Thyroid gland (tissue), 4 donors: ENCODE measurements around the gene ABCC3.

Experiments
- CTCF ChIP-seq, 6 experiments: fragments of 200-600 bp in 3 of 6; fragments of 450-650 bp in 3 of 6; sonication (generic) in 3 of 6; IDR thresholded peaks; one replicate each; pipeline ENCODE4 v1.5.1; 2016 to 2019; ENCODE audit warnings: antibody characterized with exemption in 6 of 6, mild to moderate bottlenecking in 2 of 6, inconsistent platforms in 1 of 6, moderate library complexity in 1 of 6
- POLR2A ChIP-seq, 2 donors: fragments of 450-650 bp; IDR thresholded peaks; one replicate each; pipeline ENCODE4 v1.6.1; 2017; ENCODE audit warnings: antibody characterized with exemption in 2 of 2, mild to moderate bottlenecking in 2 of 2, moderate library complexity in 1 of 2

DNA sequence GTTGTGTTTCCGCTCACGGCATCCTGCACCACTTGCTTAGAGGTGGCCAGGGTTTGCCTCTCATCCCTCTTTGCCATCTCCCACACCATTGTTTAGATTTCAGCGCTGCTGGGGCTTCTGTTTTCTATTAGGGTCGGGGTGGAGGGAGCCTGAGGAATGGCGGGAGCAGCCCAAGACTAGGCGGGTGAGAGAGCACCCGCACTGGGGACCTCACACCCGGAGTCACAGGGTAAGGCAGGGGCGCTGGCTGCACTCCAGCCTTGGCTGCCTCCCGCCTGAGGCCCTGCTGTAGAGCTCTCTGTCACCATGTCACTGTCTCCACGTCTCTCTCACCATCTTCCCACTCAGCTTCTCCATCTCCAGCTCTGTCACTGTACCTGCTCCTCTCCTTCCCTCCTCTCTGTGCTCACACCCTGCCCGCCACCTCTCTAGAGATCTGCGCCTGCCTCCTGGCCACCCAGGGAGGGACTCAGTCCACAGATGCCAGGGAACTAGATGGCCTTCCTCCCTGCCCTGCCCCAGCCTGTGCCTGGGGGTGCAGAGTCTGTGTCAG, 32.8 kb upstream of the ABCC3 start:
- TF ChIP-seq CTCF (IDR thresholded peaks at IDR 0.05): no peak
- TF ChIP-seq POLR2A (IDR thresholded peaks at IDR 0.05): no peak
